HG02642 (cell line): ENCODE measurements around the gene SLC13A4.
"Not testable (repeated sequence)": the region's sequence is repeated elsewhere in the genome, so short reads cannot be mapped to it uniquely, and the experiment has no call there.

ENCODE experiments used
- ATAC-seq: cut with Tn5 transposase; IDR thresholded peaks from one replicate; pipeline ENCODE4 v1.9.1; 2021; ENCODE audit warnings: mild to moderate bottlenecking; ENCODE audit not compliant: unreplicated experiment, poor library complexity

The SLC13A4 gene, protein sequence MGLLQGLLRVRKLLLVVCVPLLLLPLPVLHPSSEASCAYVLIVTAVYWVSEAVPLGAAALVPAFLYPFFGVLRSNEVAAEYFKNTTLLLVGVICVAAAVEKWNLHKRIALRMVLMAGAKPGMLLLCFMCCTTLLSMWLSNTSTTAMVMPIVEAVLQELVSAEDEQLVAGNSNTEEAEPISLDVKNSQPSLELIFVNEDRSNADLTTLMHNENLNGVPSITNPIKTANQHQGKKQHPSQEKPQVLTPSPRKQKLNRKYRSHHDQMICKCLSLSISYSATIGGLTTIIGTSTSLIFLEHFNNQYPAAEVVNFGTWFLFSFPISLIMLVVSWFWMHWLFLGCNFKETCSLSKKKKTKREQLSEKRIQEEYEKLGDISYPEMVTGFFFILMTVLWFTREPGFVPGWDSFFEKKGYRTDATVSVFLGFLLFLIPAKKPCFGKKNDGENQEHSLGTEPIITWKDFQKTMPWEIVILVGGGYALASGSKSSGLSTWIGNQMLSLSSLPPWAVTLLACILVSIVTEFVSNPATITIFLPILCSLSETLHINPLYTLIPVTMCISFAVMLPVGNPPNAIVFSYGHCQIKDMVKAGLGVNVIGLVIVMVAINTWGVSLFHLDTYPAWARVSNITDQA

DNA sequence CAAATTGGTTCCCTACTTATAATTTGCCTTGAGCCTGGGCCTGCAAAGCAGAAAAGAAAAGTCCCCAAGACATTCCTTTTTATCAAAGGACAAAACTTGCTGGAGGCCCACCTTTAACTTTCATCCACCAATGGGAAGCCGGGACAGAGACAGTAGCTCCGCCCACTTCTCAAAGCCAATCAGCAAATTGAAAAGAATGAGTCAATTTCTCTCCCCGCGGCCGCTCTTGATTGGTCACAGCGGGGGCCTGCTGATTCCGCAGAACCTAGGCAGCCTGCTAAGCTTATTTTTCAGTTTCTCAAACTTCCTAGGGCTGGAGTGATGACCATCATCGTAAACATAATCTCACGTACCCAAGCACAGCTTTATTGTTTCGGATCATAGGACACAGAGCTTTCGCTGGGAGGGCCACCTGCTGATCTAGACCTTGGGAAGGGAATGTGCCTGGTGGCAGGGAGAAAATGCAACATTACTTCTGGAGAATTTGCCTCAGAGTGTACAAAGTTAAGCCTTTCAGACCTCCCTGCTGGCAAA is at the start of gene SLC13A4:
TSS of gene SLC13A4 (minus strand) at position 51 of the 534 bp plus-strand sequence. CDS start 690 bp downstream, outside the sequence.
- ATAC-seq = no peak

DNA sequence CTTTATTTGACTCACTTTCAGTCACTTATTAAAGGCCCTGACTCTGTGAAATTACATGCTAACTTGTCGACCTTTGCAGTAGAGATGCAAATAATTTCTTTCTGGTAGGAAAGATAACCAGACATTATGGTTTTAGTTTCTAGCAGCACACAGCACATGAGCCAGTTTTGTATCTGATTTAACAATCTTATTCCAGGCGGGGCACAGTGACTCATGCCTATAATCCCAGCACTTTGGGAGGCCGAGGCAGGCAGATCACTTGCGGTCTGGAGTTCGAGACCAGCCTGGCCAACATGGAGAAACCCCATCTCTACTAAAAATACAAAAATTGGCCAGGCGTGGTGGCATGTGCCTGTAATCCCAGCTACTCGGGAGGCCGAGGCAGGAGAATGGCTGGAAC is 47.9 kb upstream of the SLC13A4 start:
- not testable (repeated sequence) for ATAC-seq

DNA sequence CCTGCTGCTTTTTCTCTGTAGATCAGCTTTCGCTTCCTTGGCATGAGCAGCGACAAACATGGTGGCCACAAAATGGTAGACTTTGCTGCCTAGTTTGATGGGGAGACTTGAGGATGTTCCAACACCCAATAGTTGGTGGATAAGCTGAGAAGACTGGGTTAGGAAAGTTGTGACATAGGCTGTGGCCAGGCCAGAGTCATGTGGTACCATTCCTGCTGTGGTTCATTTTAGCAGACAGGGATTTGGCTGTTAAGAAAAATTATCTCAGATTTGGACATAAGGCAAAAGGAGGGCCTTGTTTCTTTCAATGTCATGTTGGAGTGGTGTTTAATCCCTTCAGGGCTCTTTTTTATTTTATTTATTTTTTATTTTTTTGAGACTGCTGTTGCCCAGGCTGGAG is 47.2 kb upstream of the SLC13A4 start:
- ATAC-seq = no peak

DNA sequence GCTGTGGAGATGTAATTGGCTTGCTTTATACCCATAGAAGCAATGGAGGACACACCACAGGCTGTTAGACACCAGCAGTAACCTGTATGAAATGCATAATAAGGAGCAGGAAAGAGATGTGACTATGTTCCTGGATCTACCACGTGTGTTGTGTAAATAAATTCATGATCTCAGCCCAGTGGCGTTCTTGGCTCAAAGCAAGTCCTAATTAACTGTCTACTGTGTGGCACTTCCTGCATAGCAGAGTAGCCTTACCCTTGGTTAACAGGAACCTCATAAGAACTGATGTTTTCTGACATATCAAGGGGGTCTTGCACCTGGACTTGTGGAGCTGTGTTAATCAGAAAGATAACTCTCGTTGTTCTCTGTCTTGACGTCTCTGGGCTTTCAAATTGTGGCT is 46.3 kb upstream of the SLC13A4 start:
- no peak for ATAC-seq

DNA sequence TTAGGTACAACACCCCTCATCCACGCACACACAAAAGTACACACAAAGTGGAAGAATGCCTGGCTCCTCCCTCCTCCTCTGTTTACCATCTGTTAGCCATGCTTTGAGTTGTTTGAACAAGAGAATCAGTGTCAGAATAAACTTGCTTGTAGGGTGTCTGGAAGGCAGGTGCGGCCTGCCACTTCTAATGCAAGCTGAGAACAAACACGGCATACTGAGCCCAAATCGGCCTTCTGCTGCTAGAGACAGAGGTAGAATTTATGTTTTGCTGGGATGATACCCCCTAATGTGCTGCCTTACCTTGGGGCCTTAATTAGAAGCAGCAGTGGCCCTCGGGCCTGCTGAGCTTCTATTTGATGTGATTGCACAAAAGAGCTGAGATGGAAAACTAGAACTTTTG is 45.5 kb upstream of the SLC13A4 start:
- ATAC-seq = no peak

DNA sequence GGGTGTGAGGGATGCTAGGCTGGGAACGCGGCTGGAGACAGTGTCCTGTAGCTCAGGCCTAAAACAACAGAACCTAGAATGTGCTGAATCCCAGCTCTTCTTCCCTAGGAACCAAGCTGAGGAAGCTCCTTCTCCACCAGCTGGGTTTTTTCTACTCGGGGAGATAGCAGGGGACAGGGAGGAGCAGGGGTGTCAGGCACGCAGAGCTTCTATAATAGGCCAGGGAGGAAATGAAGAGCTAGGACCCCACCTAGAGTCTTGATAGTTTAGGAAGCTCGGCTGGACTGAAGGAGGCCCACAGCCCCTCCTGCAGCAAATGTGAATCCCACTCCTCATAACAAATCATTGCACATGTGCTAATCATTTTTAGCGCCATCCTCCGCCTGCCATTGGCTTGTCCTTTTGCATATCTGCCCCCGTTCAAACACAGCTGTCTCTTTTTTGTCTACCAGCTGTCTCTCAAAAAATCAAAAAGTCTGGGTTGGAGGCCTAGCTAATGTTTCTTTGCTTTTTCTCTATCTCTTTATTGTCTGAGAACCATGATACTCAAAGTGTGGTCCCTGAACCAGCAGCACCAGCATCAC is 44.7 kb upstream of the SLC13A4 start:
- no peak for ATAC-seq

DNA sequence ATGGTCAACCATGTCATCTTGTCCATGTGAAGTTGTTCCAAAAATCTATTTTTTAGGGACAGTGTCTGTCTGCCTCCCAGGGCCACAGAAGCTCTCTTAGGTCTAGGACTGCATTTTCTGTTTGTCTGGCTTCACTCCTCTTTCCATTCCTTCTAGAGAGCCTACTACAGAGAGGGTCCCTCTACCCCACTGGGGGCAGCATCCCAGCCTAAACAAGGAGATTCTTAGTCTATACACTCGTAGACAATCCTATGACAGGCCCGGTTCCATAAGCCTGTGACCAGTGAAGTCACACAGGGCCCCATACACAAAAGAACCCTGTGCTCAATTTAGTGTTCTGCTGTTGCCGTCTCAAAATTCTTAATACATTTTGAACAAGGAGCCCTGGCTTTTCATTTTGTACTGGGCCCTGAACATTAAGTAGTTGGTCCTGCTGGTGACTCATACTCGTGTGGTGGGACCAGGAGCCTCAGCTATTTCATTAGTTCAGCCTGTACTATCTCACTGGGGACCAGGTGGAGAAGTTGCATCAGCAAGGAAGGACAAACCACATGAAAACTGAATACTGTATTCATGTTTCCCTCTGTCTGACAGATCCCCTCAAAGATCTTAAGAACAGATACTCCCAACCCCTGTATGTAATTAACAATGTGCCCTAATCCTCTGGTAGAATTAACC is 44.1 kb upstream of the SLC13A4 start:
- no peak for ATAC-seq

DNA sequence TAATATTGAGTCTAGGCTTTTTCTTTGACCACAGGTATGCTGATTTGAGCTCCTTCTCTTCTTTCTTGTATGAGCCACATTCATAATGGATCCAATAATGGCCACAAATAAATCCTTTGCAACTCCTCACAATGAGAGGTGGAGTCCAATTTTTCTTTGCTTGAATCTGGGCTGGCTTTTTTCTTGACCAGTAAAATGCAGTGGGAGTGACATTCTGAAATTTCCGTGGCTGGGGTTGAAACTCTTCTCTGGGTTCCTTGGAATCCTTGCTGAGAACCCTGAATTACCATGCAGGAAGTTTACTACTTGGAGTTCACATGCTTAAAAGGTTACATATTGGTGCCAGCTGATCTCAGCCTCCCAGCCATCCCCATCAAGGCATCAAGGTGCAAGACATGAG is 43.1 kb upstream of the SLC13A4 start:
- ATAC-seq = no peak

DNA sequence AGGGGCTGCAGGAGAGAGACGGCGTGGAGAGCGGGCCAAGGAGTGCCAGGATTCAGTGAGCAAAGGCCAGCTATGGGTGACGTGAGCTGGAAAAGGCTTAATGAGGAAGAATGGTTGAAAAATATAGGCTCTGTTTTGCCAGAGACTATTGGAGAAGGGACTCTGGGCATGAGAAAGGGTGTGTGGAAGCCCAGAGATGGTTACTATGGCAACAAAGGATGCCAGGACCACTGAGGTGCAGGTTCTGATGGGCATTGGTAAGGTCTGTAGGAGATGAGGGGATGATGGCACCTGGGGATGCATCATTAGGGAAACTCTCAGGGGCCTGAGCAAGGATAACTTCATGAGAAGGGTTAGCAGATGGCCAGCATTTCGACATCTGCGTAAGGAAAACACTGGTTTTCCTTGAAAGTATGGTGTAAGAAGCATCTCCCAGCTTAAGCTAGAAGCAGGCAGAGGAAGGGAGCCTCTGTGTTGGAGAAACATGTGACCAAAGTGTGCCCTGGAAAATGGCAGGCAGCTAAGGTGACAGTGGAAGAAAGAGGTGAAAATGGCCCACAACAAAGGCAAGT is 42.2 kb upstream of the SLC13A4 start:
- no peak for ATAC-seq

DNA sequence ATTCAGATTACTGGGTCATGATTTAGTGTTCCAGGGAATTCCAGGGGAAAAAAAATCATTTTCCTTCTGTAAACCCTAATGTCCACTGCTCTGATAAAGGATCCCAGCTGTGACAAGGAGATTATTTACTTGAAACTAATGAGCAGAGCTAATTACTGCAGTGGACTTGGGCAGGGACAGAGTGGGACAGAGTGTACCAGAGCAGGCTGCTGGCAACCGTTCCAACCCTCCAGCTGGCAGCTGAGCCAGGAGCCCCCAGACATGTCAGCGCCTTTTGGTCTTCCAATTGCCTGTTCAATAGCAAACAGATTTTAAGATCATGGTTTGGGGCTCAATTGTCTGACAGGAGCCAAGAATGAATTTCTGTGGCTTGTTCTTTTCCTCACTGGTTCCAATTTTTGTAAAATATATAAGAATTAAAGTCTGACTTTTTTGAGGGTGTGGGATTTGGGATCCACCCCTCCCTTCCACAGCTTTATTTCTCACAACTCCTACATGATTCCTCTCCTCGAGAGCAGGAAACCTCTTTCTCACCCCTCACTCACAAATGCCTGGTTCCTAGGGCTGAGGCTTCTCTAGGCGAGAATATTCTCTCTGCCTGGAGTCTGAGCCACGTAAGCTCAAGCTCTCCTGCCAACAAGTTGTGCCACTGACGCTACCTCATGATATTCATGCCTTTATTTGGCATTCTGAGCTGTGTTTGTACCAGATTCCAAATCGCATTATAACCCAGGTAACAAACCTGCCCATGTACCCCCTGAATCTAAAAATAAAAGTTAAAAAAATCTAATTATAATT is 41.2 kb upstream of the SLC13A4 start:
- ATAC-seq = no peak

DNA sequence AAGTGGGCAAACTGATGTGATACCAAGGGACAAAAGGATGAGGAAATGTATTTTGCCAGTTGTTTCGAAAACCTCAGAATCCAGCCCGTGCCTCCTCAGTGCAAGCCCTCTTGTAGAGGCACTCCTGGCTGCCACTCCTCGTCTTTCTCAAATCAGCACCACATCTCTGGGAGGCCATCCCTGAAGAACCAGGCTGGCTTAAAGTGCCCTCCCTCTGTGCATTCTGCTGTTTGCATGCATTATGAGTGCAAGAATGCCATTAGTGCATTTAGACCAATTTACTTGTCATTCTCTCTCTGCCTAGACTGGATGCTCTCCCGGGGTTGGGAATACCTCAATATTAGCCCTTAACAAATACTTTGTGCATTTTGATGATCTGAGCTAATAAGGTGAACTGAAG is 40.5 kb upstream of the SLC13A4 start:
- ATAC-seq = no peak

DNA sequence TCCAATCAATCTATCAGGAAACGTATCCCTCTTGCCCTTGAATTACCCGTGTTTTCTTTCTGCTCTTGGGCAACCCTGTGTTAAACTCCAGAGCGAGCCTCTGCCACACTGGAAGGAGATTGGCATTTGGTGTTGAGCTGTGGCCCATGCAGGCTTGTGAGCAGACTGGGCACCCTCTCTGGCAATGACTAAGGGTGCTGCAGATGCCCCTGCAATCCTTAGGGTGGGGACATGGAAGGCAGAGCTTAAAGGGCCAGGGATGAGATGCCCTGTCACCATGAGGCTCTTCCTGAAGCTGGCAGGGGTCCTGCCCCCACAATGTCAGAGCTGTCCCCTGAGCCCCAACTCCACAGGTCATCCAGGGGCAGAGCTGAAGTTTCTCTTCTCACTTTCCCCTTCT is 40.1 kb upstream of the SLC13A4 start:
- no peak for ATAC-seq

DNA sequence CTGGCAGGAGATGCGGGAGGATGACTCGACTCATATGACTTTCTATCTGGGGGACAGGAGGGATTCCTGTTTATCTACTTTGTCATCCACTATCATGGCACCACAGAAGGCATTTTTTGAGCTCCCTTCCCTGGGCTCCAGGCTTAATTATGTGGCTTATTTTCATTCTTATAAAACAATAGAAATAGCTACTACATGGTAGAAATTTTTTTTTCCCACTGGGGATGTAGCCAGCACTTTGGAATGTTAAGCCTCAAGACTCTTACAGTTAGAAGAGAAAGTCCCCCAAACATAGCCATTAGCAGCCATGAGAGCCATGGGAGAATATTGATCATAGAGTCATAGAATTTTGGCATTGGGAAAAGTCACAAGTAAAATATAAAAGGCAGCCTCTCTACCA is 35.3 kb upstream of the SLC13A4 start:
- ATAC-seq = no peak

DNA sequence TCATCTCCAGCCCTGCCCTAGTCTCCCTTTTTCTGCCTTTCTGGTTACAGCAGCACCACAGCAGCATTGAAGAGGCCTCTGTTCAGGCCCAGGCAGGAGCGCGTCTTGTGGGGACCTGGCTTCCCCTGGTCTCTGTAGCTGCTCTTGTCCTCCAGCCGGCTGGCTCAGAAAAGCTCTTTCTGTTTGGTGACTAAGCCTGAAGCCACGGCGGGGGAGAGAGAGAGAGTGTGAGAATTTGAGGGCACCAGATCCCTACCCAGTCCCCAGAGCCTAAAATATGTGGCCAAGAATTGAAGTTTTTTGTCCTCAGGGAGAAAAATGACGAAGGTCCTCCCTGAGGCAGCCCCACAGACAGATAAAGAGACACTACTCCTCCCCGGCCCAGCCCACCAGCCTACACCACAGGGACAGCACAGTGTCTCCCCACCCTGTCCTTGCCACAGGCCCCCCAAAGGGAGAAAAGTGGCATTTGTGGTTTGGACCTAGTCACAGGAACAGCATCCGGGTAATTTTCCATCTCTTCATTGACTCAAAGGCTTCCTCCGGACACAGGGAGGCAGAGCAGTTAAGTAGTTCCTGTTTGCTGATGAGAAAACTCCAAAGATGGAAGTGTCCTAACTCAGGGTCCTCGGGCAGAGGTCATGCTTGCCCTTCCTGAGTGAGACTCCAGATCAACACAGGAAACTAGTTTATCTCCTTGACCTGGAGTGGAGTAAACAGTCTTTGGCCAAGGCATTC is 33.9 kb upstream of the SLC13A4 start:
- no peak for ATAC-seq

DNA sequence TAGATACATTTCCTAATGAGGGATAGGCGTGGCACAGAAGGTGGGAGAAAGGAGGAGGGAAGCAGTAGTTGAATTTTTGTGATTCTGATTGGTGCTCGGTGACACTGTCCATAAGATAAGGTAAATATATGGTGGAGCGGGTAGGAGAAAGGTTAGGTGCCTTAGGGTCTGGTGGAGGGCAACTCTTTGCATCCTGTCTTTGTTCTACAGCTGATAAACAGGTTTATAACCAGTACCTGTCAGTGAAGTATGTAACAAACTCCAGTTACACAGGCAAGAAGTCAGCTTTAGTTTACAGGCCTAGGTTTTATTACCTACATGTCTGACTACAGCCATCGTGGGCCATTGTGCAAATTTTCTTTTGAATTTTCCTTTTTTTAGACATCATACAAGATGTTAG is 31.5 kb upstream of the SLC13A4 start:
- no peak for ATAC-seq

DNA sequence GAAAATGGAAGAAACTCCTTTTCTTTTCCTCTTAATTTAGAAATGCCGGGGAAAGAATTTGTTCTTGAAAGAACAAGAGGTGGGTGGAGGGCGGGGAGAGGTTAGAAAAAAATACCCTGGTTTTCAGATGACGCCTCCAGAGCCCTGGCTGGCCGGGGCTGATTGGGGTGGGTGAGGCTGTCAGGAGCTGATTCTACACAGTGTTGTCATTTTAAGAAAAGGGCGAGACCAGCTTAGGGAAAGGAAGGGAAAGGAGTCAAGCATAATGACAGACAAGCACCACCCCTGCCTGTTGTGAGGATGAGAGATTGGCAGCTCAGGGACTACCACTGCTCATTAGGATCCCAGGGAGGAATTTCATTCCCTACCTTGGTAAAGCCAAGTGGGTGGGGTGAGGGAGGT is 30.5 kb upstream of the SLC13A4 start:
- ATAC-seq = no peak

DNA sequence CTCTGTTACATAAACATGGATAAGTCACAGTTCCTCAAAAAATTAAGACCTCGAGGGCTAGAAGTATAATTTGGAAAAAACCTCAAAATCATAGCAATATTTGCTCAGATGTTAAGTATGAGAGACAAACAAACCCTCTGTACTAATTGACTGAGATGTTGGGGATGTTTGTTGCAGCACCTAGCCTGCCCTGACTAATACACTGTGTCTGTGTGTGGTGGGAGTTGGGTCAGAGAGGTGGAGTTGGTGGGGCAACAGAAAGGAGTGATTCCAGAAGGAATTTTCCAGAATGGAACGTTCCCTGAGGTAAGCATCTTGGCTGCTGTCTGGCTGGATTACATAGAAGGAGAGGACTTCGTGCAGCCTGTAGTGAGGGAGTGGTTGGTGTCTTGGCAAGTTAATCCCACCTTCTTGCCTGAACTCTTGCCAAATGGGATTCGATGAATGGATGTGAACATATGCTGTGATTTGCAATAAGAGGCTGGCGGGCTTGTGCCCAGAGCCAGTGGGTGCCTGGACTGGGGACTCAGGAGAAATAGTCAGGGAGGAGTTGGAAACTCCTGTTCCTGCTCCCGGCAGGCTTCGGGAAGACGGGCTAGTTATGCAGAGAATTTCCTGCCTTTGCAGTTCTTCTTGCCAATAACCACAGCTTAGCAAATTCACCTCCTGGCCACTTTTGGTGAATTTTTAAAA is 29.9 kb upstream of the SLC13A4 start:
- ATAC-seq = no peak

DNA sequence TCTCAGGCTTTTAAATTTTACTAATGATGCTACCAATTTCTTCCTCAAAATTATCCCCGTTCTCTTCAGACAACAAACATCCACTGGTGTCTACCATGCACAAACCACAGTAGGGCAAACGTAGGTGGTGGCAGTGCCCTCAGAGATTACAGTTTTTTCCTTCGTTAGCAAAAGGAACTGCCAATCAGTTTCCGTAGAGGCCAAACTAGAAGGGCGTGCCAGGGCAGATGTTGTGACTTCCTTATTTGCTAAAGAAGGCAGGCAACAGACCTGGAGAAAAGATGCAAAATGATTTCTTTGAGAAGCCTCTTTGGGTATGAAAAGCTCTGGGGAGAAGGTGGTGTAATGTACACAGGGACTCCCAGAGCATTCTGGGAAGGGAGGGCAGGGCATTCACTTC is 28.2 kb upstream of the SLC13A4 start:
- ATAC-seq = no peak
